Measurements from ENCODE around the gene DCAF7.

DCAF7 gene

GRCh38 chr17:63540590-63540989 is 9.7 kb upstream of the DCAF7 start:
- intact Hi-C loops (cut with DNase I): no loop called here
- DNase-seq: peak in 2 of 42 donors; percentile 21 to 24

- intact Hi-C loops (cut with DNase I): no loop called here
- DNase-seq: peak in 2 of 42 donors; percentile 10 to 21
Observed at GRCh38 chr17:63542218-63542545, 8.1 kb upstream of the DCAF7 start.

GRCh38 chr17:63542942-63543821 is 7.1 kb upstream of the DCAF7 start:
- intact Hi-C loops (cut with DNase I): no loop called here
- DNase-seq: peak in 4 of 42 donors; percentile 2 to 12 (median 6)

GRCh38 chr17:63543822-63544420 is 6.4 kb upstream of the DCAF7 start:
- intact Hi-C loops (cut with DNase I): no loop called here
- peak in 6 of 42 donors; percentile 2 to 27 (median 4) for DNase-seq

GRCh38 chr17:63544467-63545301 is 5.6 kb upstream of the DCAF7 start:
- intact Hi-C loops (cut with DNase I): no loop called here

GRCh38 chr17:63546308-63547082 is 3.8 kb upstream of the DCAF7 start:
- peak in 7 of 42 donors; percentile 19 to 46 (median 27) for DNase-seq
- intact Hi-C loops (cut with DNase I): no loop called here

More at GRCh38 chr17:63544467-63545301, 5.6 kb upstream of the DCAF7 start:
- peak in 5 of 42 donors; percentile 19 to 27 (median 24) for DNase-seq

- intact Hi-C loops (cut with DNase I): no loop called here
- no peak for DNase-seq
Observed at GRCh38 chr17:63547083-63547523, 3.2 kb upstream of the DCAF7 start.

- peak in 12 of 42 donors; percentile 5 to 64 (median 22) for DNase-seq
- intact Hi-C loops (cut with DNase I): no loop called here
Observed at GRCh38 chr17:63549289-63549945, 860 bp upstream of the DCAF7 start.

- peak in 11 of 42 donors; percentile 6 to 54 (median 20) for DNase-seq
- intact Hi-C loops (cut with DNase I): no loop called here
Observed at GRCh38 chr17:63550817-63551639, 751 bp downstream of the DCAF7 start.

GRCh38 chr17:63552211-63552610 is 1.9 kb downstream of the DCAF7 start:
- peak in 1 of 42 donors; percentile 3 for DNase-seq
- intact Hi-C loops (cut with DNase I): no loop called here

GRCh38 chr17:63555500-63556156 is 5.4 kb downstream of the DCAF7 start:
- intact Hi-C loops (cut with DNase I): no loop called here
- DNase-seq: no peak

GRCh38 chr17:63557416-63557815 is 7.1 kb downstream of the DCAF7 start:
- no peak for DNase-seq
- intact Hi-C loops (cut with DNase I): no loop called here

GRCh38 chr17:63558441-63558840 is 8.2 kb downstream of the DCAF7 start:
- intact Hi-C loops (cut with DNase I): no loop called here
- DNase-seq: no peak

GRCh38 chr17:63561819-63562218 is 11.5 kb downstream of the DCAF7 start:
- intact Hi-C loops (cut with DNase I): no loop called here
- no peak for DNase-seq

- no peak for DNase-seq
- intact Hi-C loops (cut with DNase I): no loop called here
Observed at GRCh38 chr17:63563339-63563738, 13.1 kb downstream of the DCAF7 start.

- intact Hi-C loops (cut with DNase I): no loop called here
- no peak for DNase-seq
Observed at GRCh38 chr17:63564562-63564961, 14.3 kb downstream of the DCAF7 start.

GRCh38 chr17:63567229-63567628 is 17.0 kb downstream of the DCAF7 start:
- no peak for DNase-seq
- intact Hi-C loops (cut with DNase I): no loop called here

Data from head of caudate nucleus (tissue), 42 donors.